Measurements from ENCODE around the gene TSSC4. TPM values are rescaled to one million over a fixed set of nuclear protein-coding genes. Genes with fewer than 3 reads are reported as not detected.

Gene TSSC4
- total RNA-seq, 4 donors from 2014 or later: 24.2 to 35.5 (median 29.6) TPM

DNA sequence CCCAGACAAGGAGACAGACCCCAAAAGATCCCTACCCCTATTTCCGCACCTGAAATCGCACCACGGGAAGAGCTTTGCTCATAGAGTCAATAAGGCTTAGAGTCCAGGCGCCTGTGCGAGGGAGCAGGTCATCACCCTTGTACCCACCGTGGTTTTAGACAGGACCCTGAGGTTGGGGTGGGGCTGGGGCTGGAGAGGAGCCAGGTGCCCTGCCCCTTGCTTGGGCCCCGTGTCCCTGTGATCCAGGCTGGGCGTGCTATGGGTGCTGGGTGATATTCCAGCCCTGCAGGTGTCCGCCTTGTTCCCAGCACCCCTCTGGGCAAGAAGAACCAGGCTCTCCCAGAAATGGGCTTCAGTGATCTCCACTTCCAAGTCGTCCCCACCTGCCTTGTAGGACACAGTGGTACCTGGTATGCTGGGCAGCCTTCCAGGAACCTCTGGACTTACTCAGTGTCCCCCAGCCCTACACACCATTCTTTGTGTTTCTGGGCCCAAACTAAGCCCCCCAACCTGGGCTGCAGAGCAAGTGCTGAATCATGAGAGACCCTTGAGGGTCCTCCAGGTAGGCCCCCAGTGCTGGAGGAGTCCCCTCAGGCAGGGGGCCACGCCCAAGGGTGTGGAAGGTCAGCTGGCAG is 18.9 kb upstream of the TSSC4 start:
- 62 to 80% methylated on average over 3 to 6 of the region's 11 CpGs for WGBS, 2 donors
- Histone ChIP-seq H3K27ac (peak overlapping the region; percentile 96 to 99 (median 98)), H3K4me3 (peak overlapping the region in 1 of 4 donors; percentile 90), H3K9me3 (no peaks in the 10 kb centered on the region), H3K4me1 (peaks cover 78 to 96% (median 78%) of the 10 kb centered on the region in 3 donors), H3K36me3 (peaks cover 0 to 18% (median 0%) of the 10 kb centered on the region in 3 donors), H3K27me3 (no peaks in the 10 kb centered on the region)
- intact Hi-C loops (cut with DNase I): no loop called here
- DNase-seq: no peak
- TF ChIP-seq, protein P1, sequence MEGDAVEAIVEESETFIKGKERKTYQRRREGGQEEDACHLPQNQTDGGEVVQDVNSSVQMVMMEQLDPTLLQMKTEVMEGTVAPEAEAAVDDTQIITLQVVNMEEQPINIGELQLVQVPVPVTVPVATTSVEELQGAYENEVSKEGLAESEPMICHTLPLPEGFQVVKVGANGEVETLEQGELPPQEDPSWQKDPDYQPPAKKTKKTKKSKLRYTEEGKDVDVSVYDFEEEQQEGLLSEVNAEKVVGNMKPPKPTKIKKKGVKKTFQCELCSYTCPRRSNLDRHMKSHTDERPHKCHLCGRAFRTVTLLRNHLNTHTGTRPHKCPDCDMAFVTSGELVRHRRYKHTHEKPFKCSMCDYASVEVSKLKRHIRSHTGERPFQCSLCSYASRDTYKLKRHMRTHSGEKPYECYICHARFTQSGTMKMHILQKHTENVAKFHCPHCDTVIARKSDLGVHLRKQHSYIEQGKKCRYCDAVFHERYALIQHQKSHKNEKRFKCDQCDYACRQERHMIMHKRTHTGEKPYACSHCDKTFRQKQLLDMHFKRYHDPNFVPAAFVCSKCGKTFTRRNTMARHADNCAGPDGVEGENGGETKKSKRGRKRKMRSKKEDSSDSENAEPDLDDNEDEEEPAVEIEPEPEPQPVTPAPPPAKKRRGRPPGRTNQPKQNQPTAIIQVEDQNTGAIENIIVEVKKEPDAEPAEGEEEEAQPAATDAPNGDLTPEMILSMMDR (IDR thresholded peaks at IDR 0.05): no peak
- TF ChIP-seq POLR2A (IDR thresholded peaks at IDR 0.05): no peak

DNA sequence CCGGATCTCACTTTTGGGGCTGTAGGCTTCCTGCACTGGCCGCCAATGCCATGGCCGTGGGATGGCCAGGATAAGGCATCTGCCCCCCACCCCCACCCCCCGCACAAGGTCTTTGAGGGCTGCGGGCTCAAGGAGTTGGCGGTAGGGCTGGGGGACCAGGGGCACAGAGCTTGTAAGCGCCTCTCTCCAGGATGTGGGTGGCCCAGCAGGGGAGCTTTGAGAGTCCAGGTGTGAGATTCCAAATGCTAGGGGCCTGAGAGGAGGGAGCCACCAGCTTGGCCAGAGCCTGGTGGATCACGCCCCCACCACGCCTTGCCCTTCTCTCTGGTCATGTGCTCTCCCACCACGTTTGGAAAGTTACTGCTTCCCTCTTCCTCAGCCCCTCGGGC is 18.4 kb upstream of the TSSC4 start:
- Histone ChIP-seq H3K4me3 (no peak overlapping the region), H3K4me1 (peaks cover 80 to 97% (median 84%) of the 10 kb centered on the region in 3 donors), H3K36me3 (peaks cover 0 to 21% (median 0%) of the 10 kb centered on the region in 3 donors), H3K27me3 (no peaks in the 10 kb centered on the region), H3K9me3 (no peaks in the 10 kb centered on the region), H3K27ac (peak overlapping the region; percentile 96 to 99 (median 98))
- no peak for TF ChIP-seq POLR2A (IDR thresholded peaks at IDR 0.05)
- TF ChIP-seq, protein P1 (IDR thresholded peaks at IDR 0.05): no peak
- no peak for DNase-seq
- intact Hi-C loops (cut with DNase I): no loop called here
- 35% methylated on average over 6 of the region's 11 CpGs for WGBS, 2 donors

DNA sequence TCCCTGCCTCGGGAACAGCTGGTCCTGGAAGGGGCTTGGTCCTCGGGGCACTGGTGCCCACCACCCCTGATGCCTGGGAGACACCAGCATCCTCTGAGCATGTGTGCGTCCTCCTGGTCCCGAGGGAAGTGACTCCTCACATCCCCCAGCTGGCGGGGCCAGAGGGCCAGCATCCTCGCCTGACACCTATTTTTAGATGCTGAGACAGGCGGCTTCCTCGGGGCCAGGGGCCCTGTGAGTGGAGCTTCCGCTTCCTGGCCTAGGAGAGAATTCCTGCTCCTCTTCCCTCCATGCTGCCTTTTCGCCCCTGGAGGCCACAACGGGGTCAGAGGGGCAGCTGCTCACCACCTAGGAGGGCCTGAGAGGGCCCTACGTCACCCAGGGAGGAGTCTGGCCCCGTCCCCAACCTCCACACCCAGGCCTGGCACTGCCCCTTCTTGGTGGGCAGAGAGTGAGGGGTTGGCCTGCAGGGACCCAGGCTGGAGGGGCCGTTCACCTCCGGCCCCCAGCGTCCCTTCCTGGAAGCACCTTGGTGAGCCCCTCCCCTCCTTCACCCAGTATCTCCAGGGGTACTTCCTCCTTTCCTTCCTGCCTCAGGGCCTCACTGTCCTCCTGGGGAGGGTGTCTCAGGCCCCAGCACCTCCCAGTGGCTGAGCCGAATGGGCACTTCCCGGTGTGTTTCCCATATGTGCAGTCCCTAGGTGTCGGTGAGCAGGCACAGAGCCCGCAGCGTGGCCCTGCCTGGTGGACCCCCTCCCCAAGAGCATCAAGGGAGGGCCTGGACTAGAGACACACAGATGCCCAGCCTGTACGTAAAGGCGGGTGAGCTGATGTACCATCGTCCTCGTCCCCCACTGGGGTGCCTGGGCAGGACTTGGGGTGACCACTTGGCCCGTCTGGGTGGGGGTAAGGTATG is 17.4 kb upstream of the TSSC4 start:
- peaks cover 88 to 100% (median 94%) of the 10 kb centered on the region in 3 donors for H3K4me1 ChIP-seq
- no peak for DNase-seq
- 23 to 24% methylated on average over 3 to 6 of the region's 26 CpGs for WGBS, 2 donors
- peak overlapping the region; percentile 96 to 99 (median 98) for H3K27ac ChIP-seq
- H3K27me3 ChIP-seq: no peaks in the 10 kb centered on the region
- peak overlapping the region in 2 of 4 donors; percentile 7 to 48 for H3K4me3 ChIP-seq
- TF ChIP-seq POLR2A (IDR thresholded peaks at IDR 0.05): no peak
- TF ChIP-seq, protein P1 (IDR thresholded peaks at IDR 0.05): no peak
- intact Hi-C loops (cut with DNase I): no loop called here
- H3K9me3 ChIP-seq: no peaks in the 10 kb centered on the region
- peaks cover 0 to 30% (median 0%) of the 10 kb centered on the region in 3 donors for H3K36me3 ChIP-seq

DNA sequence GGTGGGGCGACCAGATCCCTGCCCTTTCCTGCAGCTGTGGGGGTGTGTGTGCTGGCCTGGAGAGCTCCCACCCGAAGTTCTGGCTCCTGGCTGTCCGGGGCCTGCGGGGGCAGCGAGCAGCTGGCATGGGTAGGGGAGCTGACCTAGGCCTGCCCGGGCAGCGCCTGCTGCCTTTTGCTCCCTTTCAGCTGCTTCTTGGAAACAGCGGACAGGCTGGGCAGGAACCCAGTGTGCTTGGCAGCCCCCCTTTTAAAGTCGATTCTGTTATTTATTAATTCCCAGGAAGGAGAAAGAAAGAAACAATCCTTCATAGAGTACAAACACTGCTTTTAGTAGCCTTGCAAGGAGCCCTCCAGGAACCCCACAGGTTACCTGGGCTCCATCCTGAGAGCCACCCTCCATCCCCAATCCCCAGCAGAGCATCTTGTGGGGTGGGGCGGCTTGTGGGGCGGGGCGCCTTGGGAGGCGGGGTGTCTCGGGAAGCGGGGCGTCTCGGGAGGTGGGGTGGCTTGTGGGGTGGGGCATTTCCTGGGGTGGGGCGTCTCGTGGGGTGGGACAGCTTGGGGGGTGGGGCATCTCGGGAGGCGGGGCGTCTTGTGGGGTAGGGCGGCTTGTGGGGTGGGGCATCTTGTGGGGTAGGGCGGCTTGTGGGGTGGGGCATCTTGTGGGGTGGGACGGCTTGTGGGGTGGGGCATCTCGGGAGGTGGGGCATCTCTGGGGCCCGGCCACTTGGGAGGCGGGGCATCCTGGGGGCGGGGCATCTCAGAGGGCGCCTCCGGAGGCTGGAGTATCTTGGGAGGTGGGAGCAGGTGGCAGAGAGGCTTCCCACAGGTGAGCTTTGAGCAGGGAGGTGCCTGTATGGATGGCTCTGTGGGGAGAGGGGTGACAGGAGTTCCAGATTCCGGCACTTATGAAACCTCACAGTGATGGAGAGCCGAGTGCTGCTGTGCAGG is 16.4 kb upstream of the TSSC4 start:
- peak overlapping the region; percentile 96 to 99 (median 98) for H3K27ac ChIP-seq
- peak in 1 of 4 donors; percentile 5 for TF ChIP-seq POLR2A (IDR thresholded peaks at IDR 0.05)
- TF ChIP-seq, protein P1 (IDR thresholded peaks at IDR 0.05): no peak
- H3K4me1 ChIP-seq: peaks cover 92 to 100% (median 97%) of the 10 kb centered on the region in 3 donors
- intact Hi-C loops (cut with DNase I): no loop called here
- H3K27me3 ChIP-seq: no peaks in the 10 kb centered on the region
- H3K9me3 ChIP-seq: no peaks in the 10 kb centered on the region
- peak overlapping the region in 2 of 4 donors; percentile 9 to 48 for H3K4me3 ChIP-seq
- DNase-seq: no peak
- WGBS, 2 donors: 24% methylated on average over 7 of the region's 33 CpGs; no CpG with 5 or more reads in 1 of the 2 donors
- peaks cover 0 to 39% (median 0%) of the 10 kb centered on the region in 3 donors for H3K36me3 ChIP-seq
